Renal pelvis (tissue), 4 donors: ENCODE results near the gene STK24. TPM values are rescaled to one million over a fixed set of nuclear protein-coding genes. Genes with fewer than 3 reads are reported as not detected.

ENCODE experiments used
- DNase-seq: peaks from one replicate; pipeline ENCODE4 v3.0.0-alpha.2; 2013
- polyA plus RNA-seq, 3 donors: library from polyadenylated mRNA; unstranded; fragments of 120-200 nt; gene quantifications; one replicate each; pipeline ENCODE4 v1.2.1, GENCODE V29; 2013; ENCODE audit not compliant: insufficient read length in 3 of 3

STK24 gene
- polyA plus RNA-seq, 3 donors: 109 to 117 (median 115) TPM

GRCh38 chr13:98564204-98564603 is 12.7 kb downstream of the STK24 start:
- DNase-seq: no peak

GRCh38 chr13:98563071-98563470 is 13.8 kb downstream of the STK24 start:
- no peak for DNase-seq

GRCh38 chr13:98559169-98559568 is 17.7 kb downstream of the STK24 start:
- no peak for DNase-seq

- no peak for DNase-seq
Observed at GRCh38 chr13:98557937-98558792, 18.7 kb downstream of the STK24 start.

GRCh38 chr13:98556968-98557631 is 19.8 kb downstream of the STK24 start:
- no peak for DNase-seq

- DNase-seq: no peak
Observed at GRCh38 chr13:98556142-98556816, 20.6 kb downstream of the STK24 start.

GRCh38 chr13:98549728-98550317 is 27.1 kb downstream of the STK24 start:
- no peak for DNase-seq

- no peak for DNase-seq
Observed at GRCh38 chr13:98549006-98549727, 27.7 kb downstream of the STK24 start.

GRCh38 chr13:98548230-98548629 is 28.7 kb downstream of the STK24 start:
- DNase-seq: no peak

- no peak for DNase-seq
Observed at GRCh38 chr13:98547455-98547854, 29.5 kb downstream of the STK24 start.

- no peak for DNase-seq
Observed at GRCh38 chr13:98546402-98546801, 30.5 kb downstream of the STK24 start.

- no peak for DNase-seq
Observed at GRCh38 chr13:98544104-98544710, 32.7 kb downstream of the STK24 start.

GRCh38 chr13:98543378-98544103 is 33.4 kb downstream of the STK24 start:
- no peak for DNase-seq

- no peak for DNase-seq
Observed at GRCh38 chr13:98542568-98543377, 34.1 kb downstream of the STK24 start.

- DNase-seq: no peak
Observed at GRCh38 chr13:98541701-98542203, 35.2 kb downstream of the STK24 start.

GRCh38 chr13:98541191-98541590 is 35.7 kb downstream of the STK24 start:
- no peak for DNase-seq

GRCh38 chr13:98540476-98540875 is 36.4 kb downstream of the STK24 start:
- DNase-seq: no peak

GRCh38 chr13:98539666-98540065 is 37.2 kb downstream of the STK24 start:
- no peak for DNase-seq

GRCh38 chr13:98538876-98539275 is 38.0 kb downstream of the STK24 start:
- DNase-seq: no peak
